T-helper 22 cell (primary cell): ENCODE data around the gene GNB1.
"Not testable (repeated sequence)": the region's sequence is repeated elsewhere in the genome, so short reads cannot be mapped to it uniquely, and the experiment has no call there.

Source experiments
- DNase-seq: peaks from one replicate; pipeline ENCODE4 v3.0.0-alpha.2; 2020; ENCODE audit warnings: low read depth

GNB1 gene

DNA sequence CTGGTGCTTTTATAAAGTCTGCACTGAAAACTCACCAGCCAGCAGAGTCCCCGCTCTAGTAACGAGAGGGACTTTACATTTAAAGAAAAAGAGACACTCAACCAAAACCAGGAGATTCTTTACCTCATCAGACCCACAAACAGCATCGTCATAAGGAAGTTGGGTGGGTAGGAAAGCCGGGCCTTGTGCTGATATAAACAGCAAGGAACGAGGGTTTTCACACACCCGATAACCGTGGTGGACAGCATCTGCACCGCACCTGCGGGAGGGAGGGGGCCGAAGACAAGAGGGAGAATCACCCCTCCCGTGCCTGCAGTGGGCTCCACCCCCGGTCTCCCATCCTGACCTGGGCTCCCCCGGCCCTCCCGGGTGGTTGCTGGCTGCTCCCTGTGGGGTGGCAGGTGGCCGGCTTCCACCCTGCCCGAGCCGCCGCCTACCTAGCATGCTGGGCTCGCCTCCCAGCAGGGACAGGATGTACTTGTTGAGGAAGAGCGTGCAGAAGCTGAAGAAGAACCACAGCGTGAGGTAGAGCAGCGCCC, 152.0 kb downstream of the GNB1 start:
- DNase-seq, result not testable (repeated sequence)

GRCh38 chr1:1737675-1738590, 153.0 kb downstream of the GNB1 start:
- DNase-seq, result not testable (repeated sequence)
